Endothelial cell (in vitro differentiated cells): Measurements from ENCODE around the gene PPP6R2. TPM values are rescaled to one million over a fixed set of nuclear protein-coding genes. Genes with fewer than 3 reads are reported as not detected.
"Not testable (repeated sequence)": the region's sequence is repeated elsewhere in the genome, so short reads cannot be mapped to it uniquely, and the experiment has no call there.

ENCODE experiments used
- DNase-seq: peaks from one replicate; pipeline ENCODE4 v3.0.0; 2021; ENCODE audit warnings: low spot score
- H3K27ac Mint-ChIP-seq: one replicate; pipeline ENCODE4 v1.8.0; 2021; ENCODE audit warnings: mixed read lengths, inconsistent platforms; ENCODE audit not compliant: unreplicated experiment
- H3K27me3 Mint-ChIP-seq: one replicate; pipeline ENCODE4 v1.8.0; 2021; ENCODE audit warnings: mild to moderate bottlenecking, moderate library complexity, mixed read lengths, inconsistent platforms; ENCODE audit not compliant: unreplicated experiment
- H3K36me3 Mint-ChIP-seq: one replicate; pipeline ENCODE4 v1.8.0; 2021; ENCODE audit warnings: mild to moderate bottlenecking, low read depth, mixed read lengths, inconsistent platforms; ENCODE audit not compliant: unreplicated experiment
- H3K4me1 Mint-ChIP-seq: one replicate; pipeline ENCODE4 v1.8.0; 2021; ENCODE audit warnings: mild to moderate bottlenecking, mixed read lengths, inconsistent platforms; ENCODE audit not compliant: unreplicated experiment
- H3K4me3 Mint-ChIP-seq: one replicate; pipeline ENCODE4 v1.8.0; 2021; ENCODE audit warnings: mild to moderate bottlenecking, mixed read lengths, inconsistent platforms; ENCODE audit not compliant: unreplicated experiment
- H3K9me3 Mint-ChIP-seq: one replicate; pipeline ENCODE4 v1.8.0; 2021; ENCODE audit warnings: mixed read lengths, inconsistent platforms; ENCODE audit not compliant: unreplicated experiment
- CTCF ChIP-seq: fragments of 200-600 bp; sonication (generic); IDR thresholded peaks from one replicate; pipeline ENCODE4 v1.5.0; 2021; ENCODE audit warnings: antibody characterized with exemption; ENCODE audit not compliant: unreplicated experiment
- total RNA-seq: library from RNA; stranded (reverse); fragmentation: NEBNext Ultra II Directional; extraction: Animal tissue kit (Norgen Biotek cat#: 25700); gene quantifications from one replicate; pipeline ENCODE4 v1.2.1, GENCODE V29; 2021; ENCODE audit not compliant: unreplicated experiment

The PPP6R2 gene
- total RNA-seq, 1 donor from 2014 or later: 50.9 TPM

DNA sequence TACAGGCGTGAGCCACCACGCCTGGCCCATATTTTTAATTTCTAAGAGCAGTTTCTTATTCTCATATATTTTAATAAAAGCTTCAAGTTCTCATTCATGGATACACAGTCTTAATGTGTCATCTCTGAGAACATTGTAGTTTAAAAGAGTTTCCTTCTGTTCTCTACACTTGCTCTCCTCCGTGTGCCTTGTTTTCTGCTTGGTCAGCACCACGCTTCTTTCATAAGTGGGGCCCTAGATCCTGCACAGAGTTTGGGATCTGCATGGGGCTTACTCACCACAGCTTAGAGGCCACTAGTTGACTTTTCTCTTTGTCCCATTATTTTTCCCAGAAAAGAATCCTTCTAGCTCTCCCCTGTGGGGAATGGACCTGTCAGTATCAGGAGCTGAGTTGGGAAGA is 58.8 kb downstream of the PPP6R2 start:
- peaks cover 27% of the 10 kb centered on the region for H3K36me3 Mint-ChIP-seq
- TF ChIP-seq CTCF: no peak
- peak overlapping the region; percentile 74 for H3K27ac Mint-ChIP-seq
- H3K4me3 Mint-ChIP-seq: no peak overlapping the region
- DNase-seq: no peak
- H3K4me1 Mint-ChIP-seq: peaks cover 39% of the 10 kb centered on the region
- peaks cover 14% of the 10 kb centered on the region for H3K27me3 Mint-ChIP-seq
- no peaks in the 10 kb centered on the region for H3K9me3 Mint-ChIP-seq

GRCh38 chr22:50403701-50404101 is 60.6 kb downstream of the PPP6R2 start:
- Mint-ChIP-seq H3K27me3 (peaks cover 13% of the 10 kb centered on the region), H3K4me3 (no peak overlapping the region), H3K9me3 (no peaks in the 10 kb centered on the region), H3K4me1 (peaks cover 35% of the 10 kb centered on the region), H3K27ac (no peak overlapping the region), H3K36me3 (peaks cover 27% of the 10 kb centered on the region)
- no peak for DNase-seq
- no peak for TF ChIP-seq CTCF

GRCh38 chr22:50406416-50407170 is 63.5 kb downstream of the PPP6R2 start:
- H3K27me3 Mint-ChIP-seq: peaks cover 8% of the 10 kb centered on the region
- peaks cover 29% of the 10 kb centered on the region for H3K36me3 Mint-ChIP-seq
- no peak overlapping the region for H3K4me3 Mint-ChIP-seq
- no peak for TF ChIP-seq CTCF
- DNase-seq: no peak
- no peaks in the 10 kb centered on the region for H3K9me3 Mint-ChIP-seq
- H3K4me1 Mint-ChIP-seq: peaks cover 18% of the 10 kb centered on the region
- peak overlapping the region; percentile 42 for H3K27ac Mint-ChIP-seq

GRCh38 chr22:50408311-50408710 is 65.2 kb downstream of the PPP6R2 start:
- TF ChIP-seq CTCF: no peak
- H3K27me3 Mint-ChIP-seq: peaks cover 5% of the 10 kb centered on the region
- H3K27ac Mint-ChIP-seq: no peak overlapping the region
- H3K4me3 Mint-ChIP-seq: no peak overlapping the region
- peaks cover 8% of the 10 kb centered on the region for H3K4me1 Mint-ChIP-seq
- H3K9me3 Mint-ChIP-seq: no peaks in the 10 kb centered on the region
- no peak for DNase-seq
- H3K36me3 Mint-ChIP-seq: peaks cover 20% of the 10 kb centered on the region

GRCh38 chr22:50408954-50409353 is 65.8 kb downstream of the PPP6R2 start:
- peaks cover 20% of the 10 kb centered on the region for H3K36me3 Mint-ChIP-seq
- not testable (repeated sequence) for DNase-seq, H3K4me1 Mint-ChIP-seq, H3K27me3 Mint-ChIP-seq, H3K27ac Mint-ChIP-seq, H3K9me3 Mint-ChIP-seq, H3K4me3 Mint-ChIP-seq
